ENCODE measurements around the gene SYTL3. TPM values are rescaled to one million over a fixed set of nuclear protein-coding genes. Genes with fewer than 3 reads are reported as not detected.
"Not testable (repeated sequence)": the region's sequence is repeated elsewhere in the genome, so short reads cannot be mapped to it uniquely, and the experiment has no call there.

The SYTL3 gene
- total RNA-seq, 2 donors from 2014 or later: 4.2 to 5.6 TPM

- H3K36me3 ChIP-seq: peaks cover 29% of the 10 kb centered on the region
Measured at GRCh38 chr6:158611541-158612370, 38.1 kb upstream of the SYTL3 start.

GRCh38 chr6:158614606-158615005 is 35.2 kb upstream of the SYTL3 start:
- not testable (repeated sequence) for H3K27me3 ChIP-seq; DNase-seq (ENCODE audit: low spot score); H3K4me3 ChIP-seq; H3K27ac ChIP-seq; H3K36me3 ChIP-seq; H3K9me3 ChIP-seq
- H3K4me1 ChIP-seq: peaks cover 0 to 27% of the 10 kb centered on the region in 2 donors

More at GRCh38 chr6:158611541-158612370, 38.1 kb upstream of the SYTL3 start:
- H3K27ac ChIP-seq: peak overlapping the region; percentile 54 to 82
- no peaks in the 10 kb centered on the region for H3K27me3 ChIP-seq
- DNase-seq (ENCODE audit: low spot score): peak; percentile 54
- no peaks in the 10 kb centered on the region for H3K9me3 ChIP-seq
- TF ChIP-seq CTCF (IDR thresholded peaks at IDR 0.05): no peak
- H3K4me3 ChIP-seq: no peak overlapping the region
- peaks cover 0 to 33% of the 10 kb centered on the region in 2 donors for H3K4me1 ChIP-seq

GRCh38 chr6:158618289-158618688 is 31.6 kb upstream of the SYTL3 start:
- H3K9me3 ChIP-seq; DNase-seq (ENCODE audit: low spot score); H3K4me3 ChIP-seq; H3K27ac ChIP-seq; H3K27me3 ChIP-seq: not testable (repeated sequence)
- peaks cover 12% of the 10 kb centered on the region for H3K36me3 ChIP-seq
- H3K4me1 ChIP-seq: peaks cover 0 to 17% of the 10 kb centered on the region in 2 donors

- H3K4me1 ChIP-seq: peaks cover 0 to 17% of the 10 kb centered on the region in 2 donors
- peaks cover 12% of the 10 kb centered on the region for H3K36me3 ChIP-seq
- no peak for DNase-seq (ENCODE audit: low spot score)
- H3K27me3 ChIP-seq: no peaks in the 10 kb centered on the region
- no peak overlapping the region for H3K4me3 ChIP-seq
- H3K27ac ChIP-seq: peak overlapping the region; percentile 35 to 55
- no peak for TF ChIP-seq CTCF (IDR thresholded peaks at IDR 0.05)
- H3K9me3 ChIP-seq: no peaks in the 10 kb centered on the region
Measured at GRCh38 chr6:158619922-158620801, 29.7 kb upstream of the SYTL3 start.

GRCh38 chr6:158620963-158621693 is 28.7 kb upstream of the SYTL3 start:
- peaks cover 0 to 17% of the 10 kb centered on the region in 2 donors for H3K4me1 ChIP-seq
- peaks cover 12% of the 10 kb centered on the region for H3K36me3 ChIP-seq
- no peaks in the 10 kb centered on the region for H3K9me3 ChIP-seq
- no peak for DNase-seq (ENCODE audit: low spot score)
- no peaks in the 10 kb centered on the region for H3K27me3 ChIP-seq
- no peak overlapping the region for H3K4me3 ChIP-seq
- peak overlapping the region; percentile 35 to 55 for H3K27ac ChIP-seq
- no peak for TF ChIP-seq CTCF (IDR thresholded peaks at IDR 0.05)

- Histone ChIP-seq H3K27me3 (no peaks in the 10 kb centered on the region), H3K36me3 (peaks cover 18% of the 10 kb centered on the region)
Measured at GRCh38 chr6:158621694-158622544, 27.9 kb upstream of the SYTL3 start.

More at GRCh38 chr6:158621694-158622544, 27.9 kb upstream of the SYTL3 start:
- TF ChIP-seq CTCF (IDR thresholded peaks at IDR 0.05): no peak
- H3K27ac ChIP-seq: peak overlapping the region in 1 of 2 donors; percentile 35
- no peak overlapping the region for H3K4me3 ChIP-seq
- no peaks in the 10 kb centered on the region for H3K9me3 ChIP-seq
- DNase-seq (ENCODE audit: low spot score): peak; percentile 55
- H3K4me1 ChIP-seq: peaks cover 0 to 22% of the 10 kb centered on the region in 2 donors
